ENCODE results near the gene VAT1L.

The VAT1L gene

DNA sequence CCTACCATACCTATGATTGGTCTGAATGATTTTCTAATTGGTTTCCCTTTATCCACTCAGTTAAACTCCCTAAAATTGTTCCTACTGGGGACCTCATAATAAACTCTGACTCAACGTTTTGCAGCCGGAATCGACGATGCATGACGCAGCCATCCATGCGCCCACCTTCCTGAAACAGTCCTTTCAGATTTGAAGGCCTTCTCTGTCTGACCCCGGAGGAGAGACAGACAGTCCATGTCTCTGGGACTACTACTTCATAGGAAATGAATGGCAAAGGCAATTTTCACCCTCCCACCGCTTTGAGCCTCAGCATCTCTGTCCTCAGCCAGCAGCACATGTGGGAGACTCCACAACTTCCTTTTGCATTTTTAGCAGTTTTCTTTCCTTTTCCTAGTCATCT is 13.5 kb downstream of the VAT1L start:
- Histone ChIP-seq H3K4me1 (ENCODE audit: control insufficient read depth, insufficient read depth, low read length, poor library complexity, severe bottlenecking) (no peaks in the 10 kb centered on the region), H3K36me3 (ENCODE audit: control insufficient read depth, insufficient read depth, low read length) (peaks cover 4% of the 10 kb centered on the region), H3K9me3 (ENCODE audit: control insufficient read depth, low read length) (no peaks in the 10 kb centered on the region), H3K27ac (ENCODE audit: low read depth, low read length, severe bottlenecking) (no peak overlapping the region), H3K4me3 (ENCODE audit: extremely low read depth, insufficient read depth, low read length, poor library complexity, severe bottlenecking) (no peak overlapping the region)
- WGBS, 2 experiments (ENCODE audit: insufficient coverage in 2 of 2), result 88 to 92% methylated on average over 7 to 8 of the region's 8 CpGs

DNA sequence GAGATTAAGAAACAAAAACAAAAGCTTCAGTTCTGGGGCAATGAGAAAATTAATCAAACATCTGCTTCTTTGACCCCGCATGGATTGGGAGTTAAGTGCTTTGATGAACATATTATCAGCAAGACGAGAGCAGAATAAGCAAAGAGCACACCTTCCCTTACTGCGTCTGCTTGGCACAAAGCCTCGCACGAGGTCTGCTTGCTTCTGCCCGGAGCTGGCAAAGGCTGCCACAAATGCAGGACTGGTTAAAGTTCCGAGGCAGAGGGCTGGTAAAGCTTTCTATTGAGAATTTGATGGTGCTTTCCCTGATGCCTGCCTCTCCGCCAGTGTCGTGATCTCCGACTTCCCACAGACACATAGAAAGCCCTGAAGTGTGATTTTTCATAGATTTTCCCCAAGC is 17.0 kb downstream of the VAT1L start:
- H3K4me1 ChIP-seq (ENCODE audit: control insufficient read depth, insufficient read depth, low read length, poor library complexity, severe bottlenecking), result no peaks in the 10 kb centered on the region
- 93 to 96% methylated on average over 6 of the region's 10 CpGs for WGBS, 2 experiments (ENCODE audit: insufficient coverage in 2 of 2)
- no peak overlapping the region for H3K27ac ChIP-seq (ENCODE audit: low read depth, low read length, severe bottlenecking)
- peaks cover 4% of the 10 kb centered on the region for H3K36me3 ChIP-seq (ENCODE audit: control insufficient read depth, insufficient read depth, low read length)
- H3K9me3 ChIP-seq (ENCODE audit: control insufficient read depth, low read length), result peaks cover 18% of the 10 kb centered on the region
- no peak overlapping the region for H3K4me3 ChIP-seq (ENCODE audit: extremely low read depth, insufficient read depth, low read length, poor library complexity, severe bottlenecking)

DNA sequence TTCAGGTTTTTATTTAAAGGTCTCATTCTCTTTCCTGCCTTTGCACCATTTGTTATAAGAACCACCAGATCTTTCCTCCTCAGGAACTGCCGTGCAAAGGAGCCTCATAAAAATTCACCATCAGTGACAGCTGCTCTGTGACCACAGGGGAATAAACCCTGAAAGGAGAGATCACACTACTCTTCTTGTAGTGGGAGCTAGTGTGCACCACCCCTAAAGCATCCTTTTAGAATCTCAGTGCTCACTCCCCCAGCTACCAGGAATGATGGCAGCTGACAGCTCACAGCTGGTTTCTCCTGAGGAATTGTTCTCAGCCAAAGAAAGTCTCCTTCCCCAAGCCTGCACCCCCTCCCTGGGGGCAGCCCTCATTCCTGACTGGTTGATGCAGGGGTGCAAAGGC is 18.7 kb downstream of the VAT1L start:
- Histone ChIP-seq H3K9me3 (ENCODE audit: control insufficient read depth, low read length) (peaks cover 18% of the 10 kb centered on the region), H3K36me3 (ENCODE audit: control insufficient read depth, insufficient read depth, low read length) (no peaks in the 10 kb centered on the region), H3K4me1 (ENCODE audit: control insufficient read depth, insufficient read depth, low read length, poor library complexity, severe bottlenecking) (no peaks in the 10 kb centered on the region), H3K27ac (ENCODE audit: low read depth, low read length, severe bottlenecking) (no peak overlapping the region), H3K4me3 (ENCODE audit: extremely low read depth, insufficient read depth, low read length, poor library complexity, severe bottlenecking) (no peak overlapping the region)
- 60% methylated on average over 1 of the region's 1 CpG; no CpG with 5 or more reads in 1 of the 2 experiments for WGBS, 2 experiments (ENCODE audit: insufficient coverage in 2 of 2)

DNA sequence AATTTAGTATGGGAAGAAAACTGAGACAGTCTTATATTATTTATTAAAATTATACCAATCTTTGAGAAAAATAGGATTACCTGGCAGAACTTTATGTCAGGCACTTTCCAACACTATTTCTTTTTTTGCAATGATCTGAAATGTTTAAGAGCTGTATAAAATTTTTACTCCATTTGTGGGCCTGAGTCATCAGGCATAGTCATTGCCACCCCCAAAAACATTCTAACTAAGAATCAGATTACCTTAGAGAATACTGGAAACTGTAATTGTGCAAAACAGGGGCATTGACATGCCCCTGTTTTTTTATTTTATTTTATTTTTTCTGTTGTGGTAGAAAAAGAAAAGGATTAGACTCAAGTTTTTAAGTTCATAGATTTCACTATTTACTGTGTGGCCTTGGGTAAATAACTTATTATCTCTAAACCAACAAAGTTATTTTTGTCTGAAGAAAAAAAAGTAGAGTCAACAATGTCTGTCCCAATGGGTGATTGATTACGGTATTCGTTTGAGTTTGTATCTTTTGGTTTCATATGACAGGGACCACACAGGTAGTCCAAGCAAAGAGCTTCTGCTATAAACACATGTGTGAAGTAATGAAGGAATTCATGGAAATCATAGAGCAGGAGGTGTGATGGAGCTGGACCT is 24.6 kb downstream of the VAT1L start:
- Histone ChIP-seq H3K9me3 (ENCODE audit: control insufficient read depth, low read length) (peaks cover 6% of the 10 kb centered on the region), H3K27ac (ENCODE audit: low read depth, low read length, severe bottlenecking) (no peak overlapping the region), H3K4me1 (ENCODE audit: control insufficient read depth, insufficient read depth, low read length, poor library complexity, severe bottlenecking) (no peaks in the 10 kb centered on the region), H3K4me3 (ENCODE audit: extremely low read depth, insufficient read depth, low read length, poor library complexity, severe bottlenecking) (no peak overlapping the region), H3K36me3 (ENCODE audit: control insufficient read depth, insufficient read depth, low read length) (no peaks in the 10 kb centered on the region)
- WGBS, 2 experiments (ENCODE audit: insufficient coverage in 2 of 2), result 81% methylated on average over 2 of the region's 2 CpGs; no CpG with 5 or more reads in 1 of the 2 experiments

DNA sequence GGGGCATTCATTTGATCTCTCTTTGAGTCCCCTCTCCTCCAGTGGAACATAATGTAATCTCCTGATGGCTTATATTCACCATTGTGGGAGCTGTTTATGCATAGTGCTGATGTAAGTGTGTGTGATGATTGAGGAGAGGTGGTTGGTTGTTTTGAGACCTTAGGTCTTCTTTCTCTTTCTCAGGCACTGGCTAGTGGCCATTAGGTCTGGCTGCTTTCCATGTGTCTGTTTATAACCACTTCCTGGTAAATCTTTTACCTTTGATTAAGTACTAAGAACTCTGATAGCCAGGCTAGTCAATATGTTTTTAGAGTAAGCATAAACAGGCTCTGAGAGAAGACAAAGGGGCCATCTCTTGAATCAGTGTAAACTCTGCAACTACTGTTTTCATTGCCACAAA is 27.9 kb downstream of the VAT1L start:
- no peaks in the 10 kb centered on the region for H3K9me3 ChIP-seq (ENCODE audit: control insufficient read depth, low read length)
- H3K4me3 ChIP-seq (ENCODE audit: extremely low read depth, insufficient read depth, low read length, poor library complexity, severe bottlenecking), result no peak overlapping the region
- no peaks in the 10 kb centered on the region for H3K4me1 ChIP-seq (ENCODE audit: control insufficient read depth, insufficient read depth, low read length, poor library complexity, severe bottlenecking)
- no peak overlapping the region for H3K27ac ChIP-seq (ENCODE audit: low read depth, low read length, severe bottlenecking)
- H3K36me3 ChIP-seq (ENCODE audit: control insufficient read depth, insufficient read depth, low read length), result peaks cover 6% of the 10 kb centered on the region

DNA sequence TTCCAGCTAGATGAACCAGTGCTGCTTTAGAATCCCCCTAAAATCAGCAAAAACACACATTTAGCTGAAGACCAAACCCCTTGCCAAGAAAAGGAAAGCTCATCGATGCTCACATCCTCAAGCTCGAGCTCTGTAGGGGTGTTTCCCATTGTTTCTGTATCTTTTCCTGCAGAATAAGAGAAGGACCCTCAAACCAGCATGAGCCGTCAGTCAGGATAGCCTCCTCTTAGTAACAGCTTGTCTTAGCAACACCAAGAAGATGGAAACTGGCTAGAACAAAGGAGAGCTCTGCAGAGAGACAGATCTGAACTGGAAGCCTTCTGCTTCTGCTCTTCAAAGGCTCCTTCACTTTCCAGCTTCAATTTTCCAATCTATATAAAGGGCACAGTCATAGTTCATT is 32.0 kb downstream of the VAT1L start:
- H3K4me3 ChIP-seq (ENCODE audit: extremely low read depth, insufficient read depth, low read length, poor library complexity, severe bottlenecking), result no peak overlapping the region
- WGBS, 2 experiments (ENCODE audit: insufficient coverage in 2 of 2), result 80 to 88% methylated on average over 1 to 3 of the region's 3 CpGs
- no peaks in the 10 kb centered on the region for H3K4me1 ChIP-seq (ENCODE audit: control insufficient read depth, insufficient read depth, low read length, poor library complexity, severe bottlenecking)
- H3K36me3 ChIP-seq (ENCODE audit: control insufficient read depth, insufficient read depth, low read length), result peaks cover 16% of the 10 kb centered on the region
- H3K27ac ChIP-seq (ENCODE audit: low read depth, low read length, severe bottlenecking), result peak overlapping the region; percentile 10
- H3K9me3 ChIP-seq (ENCODE audit: control insufficient read depth, low read length), result no peaks in the 10 kb centered on the region

DNA sequence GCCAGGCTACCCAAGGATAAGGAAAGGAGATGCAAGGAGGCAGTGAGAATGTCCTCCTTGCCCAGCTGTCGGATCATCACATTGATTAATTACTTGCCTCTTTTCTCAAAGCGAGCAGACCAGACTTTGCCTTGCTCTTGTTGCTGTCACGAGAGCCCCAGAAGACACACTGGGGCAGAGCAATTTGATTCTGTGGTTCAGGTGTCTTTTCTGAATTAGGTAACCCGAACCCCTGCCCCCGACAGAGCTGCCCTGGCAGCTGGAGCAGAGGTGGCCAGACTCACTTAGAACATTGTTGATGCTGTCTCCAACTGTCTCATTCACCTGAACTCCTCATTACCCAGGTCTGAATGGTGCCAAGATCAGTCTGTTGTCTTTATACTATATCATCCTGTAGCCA is 34.3 kb downstream of the VAT1L start:
- H3K4me1 ChIP-seq (ENCODE audit: control insufficient read depth, insufficient read depth, low read length, poor library complexity, severe bottlenecking), result no peaks in the 10 kb centered on the region
- no peak overlapping the region for H3K27ac ChIP-seq (ENCODE audit: low read depth, low read length, severe bottlenecking)
- 86 to 93% methylated on average over 3 to 5 of the region's 5 CpGs for WGBS, 2 experiments (ENCODE audit: insufficient coverage in 2 of 2)
- H3K36me3 ChIP-seq (ENCODE audit: control insufficient read depth, insufficient read depth, low read length), result peaks cover 18% of the 10 kb centered on the region
- H3K9me3 ChIP-seq (ENCODE audit: control insufficient read depth, low read length), result no peaks in the 10 kb centered on the region
- H3K4me3 ChIP-seq (ENCODE audit: extremely low read depth, insufficient read depth, low read length, poor library complexity, severe bottlenecking), result no peak overlapping the region

DNA sequence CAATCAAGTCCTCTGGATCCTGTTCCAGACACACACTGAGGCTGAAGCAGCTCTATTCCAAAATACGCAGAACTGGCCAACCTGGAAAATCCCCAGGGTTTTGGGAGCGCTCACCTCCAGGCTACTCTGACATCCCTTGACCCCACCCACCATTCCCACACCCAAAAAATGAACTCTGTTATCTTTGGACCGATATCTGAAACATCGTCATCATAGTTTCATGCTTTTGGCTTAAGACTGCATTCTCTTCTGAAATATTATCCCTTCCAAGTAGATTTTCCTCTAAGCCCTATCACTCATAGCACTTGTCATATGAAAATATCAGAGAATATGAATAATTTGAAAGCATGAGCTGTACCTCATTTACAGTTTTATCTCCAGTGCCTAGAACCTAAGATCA is 34.7 kb downstream of the VAT1L start:
- H3K4me1 ChIP-seq (ENCODE audit: control insufficient read depth, insufficient read depth, low read length, poor library complexity, severe bottlenecking), result no peaks in the 10 kb centered on the region
- H3K4me3 ChIP-seq (ENCODE audit: extremely low read depth, insufficient read depth, low read length, poor library complexity, severe bottlenecking), result no peak overlapping the region
- WGBS, 2 experiments (ENCODE audit: insufficient coverage in 2 of 2), result 88 to 91% methylated on average over 4 of the region's 4 CpGs
- no peaks in the 10 kb centered on the region for H3K9me3 ChIP-seq (ENCODE audit: control insufficient read depth, low read length)
- no peak overlapping the region for H3K27ac ChIP-seq (ENCODE audit: low read depth, low read length, severe bottlenecking)
- H3K36me3 ChIP-seq (ENCODE audit: control insufficient read depth, insufficient read depth, low read length), result peaks cover 18% of the 10 kb centered on the region

DNA sequence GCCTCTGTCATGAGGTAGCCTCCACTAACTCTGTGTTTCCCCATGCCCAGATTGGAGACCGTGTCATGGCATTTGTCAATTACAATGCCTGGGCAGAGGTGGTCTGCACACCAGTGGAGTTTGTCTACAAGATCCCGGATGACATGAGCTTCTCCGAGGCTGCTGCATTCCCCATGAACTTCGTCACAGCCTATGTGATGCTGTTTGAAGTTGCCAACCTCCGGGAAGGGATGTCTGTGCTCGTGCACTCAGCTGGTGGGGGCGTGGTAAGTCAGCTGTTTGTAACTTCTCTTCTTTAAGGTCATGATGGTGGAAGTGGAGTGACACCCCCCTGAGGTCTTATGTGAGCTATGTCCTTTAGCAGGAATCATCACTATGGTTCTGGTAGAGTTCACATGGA is 36.8 kb downstream of the VAT1L start:
- Histone ChIP-seq H3K9me3 (ENCODE audit: control insufficient read depth, low read length) (no peaks in the 10 kb centered on the region), H3K4me3 (ENCODE audit: extremely low read depth, insufficient read depth, low read length, poor library complexity, severe bottlenecking) (no peak overlapping the region), H3K4me1 (ENCODE audit: control insufficient read depth, insufficient read depth, low read length, poor library complexity, severe bottlenecking) (no peaks in the 10 kb centered on the region), H3K36me3 (ENCODE audit: control insufficient read depth, insufficient read depth, low read length) (peaks cover 26% of the 10 kb centered on the region), H3K27ac (ENCODE audit: low read depth, low read length, severe bottlenecking) (no peak overlapping the region)
- WGBS, 2 experiments (ENCODE audit: insufficient coverage in 2 of 2), result 95 to 97% methylated on average over 7 of the region's 7 CpGs

DNA sequence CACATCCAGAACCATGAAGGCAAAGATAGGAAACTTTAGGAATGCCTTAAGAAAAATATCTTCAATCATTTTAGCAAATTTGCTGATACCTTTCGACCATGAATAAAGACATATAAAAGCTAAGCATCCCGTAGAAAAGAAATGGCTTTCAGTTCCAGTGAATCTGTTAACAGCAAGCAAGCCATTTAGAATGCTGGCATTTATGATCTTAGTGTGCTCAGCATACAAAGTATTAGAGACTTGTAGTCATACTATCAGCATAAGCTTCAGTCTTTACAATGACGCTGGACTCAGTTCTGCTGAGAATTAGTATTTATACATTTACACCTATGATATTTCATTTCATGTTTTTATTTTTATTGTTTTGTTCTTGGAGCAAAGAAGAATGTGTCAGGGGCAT is 38.7 kb downstream of the VAT1L start:
- H3K36me3 ChIP-seq (ENCODE audit: control insufficient read depth, insufficient read depth, low read length), result peaks cover 25% of the 10 kb centered on the region
- WGBS, 2 experiments (ENCODE audit: insufficient coverage in 2 of 2), result 96% methylated on average over 2 of the region's 3 CpGs; no CpG with 5 or more reads in 1 of the 2 experiments
- H3K27ac ChIP-seq (ENCODE audit: low read depth, low read length, severe bottlenecking), result no peak overlapping the region
- no peaks in the 10 kb centered on the region for H3K4me1 ChIP-seq (ENCODE audit: control insufficient read depth, insufficient read depth, low read length, poor library complexity, severe bottlenecking)
- no peak overlapping the region for H3K4me3 ChIP-seq (ENCODE audit: extremely low read depth, insufficient read depth, low read length, poor library complexity, severe bottlenecking)
- H3K9me3 ChIP-seq (ENCODE audit: control insufficient read depth, low read length), result no peaks in the 10 kb centered on the region

DNA sequence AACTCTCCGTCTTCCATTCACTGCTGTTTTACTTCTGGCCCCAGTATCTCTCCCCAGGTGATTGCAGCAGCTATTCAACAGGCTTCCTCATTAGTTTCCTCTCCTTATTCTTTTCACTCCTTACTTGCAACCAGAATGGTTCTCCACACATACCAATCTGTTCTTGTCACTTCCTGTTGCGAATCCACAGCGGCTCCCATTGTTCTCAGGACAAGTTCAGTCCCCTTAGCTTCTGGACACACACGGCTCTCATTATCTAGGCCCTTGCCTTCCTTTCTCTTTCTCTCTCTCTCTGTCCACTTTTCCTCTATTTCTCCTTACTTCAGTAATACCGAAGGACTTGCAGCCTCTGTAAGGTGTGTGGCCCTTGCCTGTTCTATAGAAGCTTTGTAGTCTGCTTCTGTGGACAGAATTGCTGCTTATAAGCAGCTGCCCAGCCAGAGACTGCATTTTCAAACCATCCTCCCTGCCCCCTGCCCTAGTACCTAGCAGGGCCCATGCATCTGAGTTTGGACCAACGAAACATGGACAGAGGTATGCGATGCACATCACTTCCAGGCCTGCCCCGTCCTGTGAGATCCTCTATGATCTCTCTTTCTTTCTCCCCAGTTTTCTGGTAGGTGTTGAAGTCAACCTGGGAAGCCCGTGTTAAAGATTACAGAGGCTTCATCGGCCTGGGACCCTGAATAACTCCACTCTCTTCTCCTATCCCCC is 45.7 kb downstream of the VAT1L start:
- Histone ChIP-seq H3K4me3 (ENCODE audit: extremely low read depth, insufficient read depth, low read length, poor library complexity, severe bottlenecking) (peak overlapping the region; percentile 6), H3K27ac (ENCODE audit: low read depth, low read length, severe bottlenecking) (peak overlapping the region; percentile 100), H3K36me3 (ENCODE audit: control insufficient read depth, insufficient read depth, low read length) (peaks cover 9% of the 10 kb centered on the region), H3K4me1 (ENCODE audit: control insufficient read depth, insufficient read depth, low read length, poor library complexity, severe bottlenecking) (peaks cover 43% of the 10 kb centered on the region), H3K9me3 (ENCODE audit: control insufficient read depth, low read length) (no peaks in the 10 kb centered on the region)
- WGBS, 2 experiments (ENCODE audit: insufficient coverage in 2 of 2), result 50 to 55% methylated on average over 5 to 7 of the region's 10 CpGs

Data from mesodermal cell (in vitro differentiated cells).